ENCODE results near the gene AACS.

AACS gene

GRCh38 chr12:125121106-125121505, 55.9 kb downstream of the AACS start:
- H3K4me3 ChIP-seq (ENCODE audit: low read depth, low read length): no peak overlapping the region
- ChIA-PET POLR2A (no interaction called here), CTCF (no interaction called here)
- H3K36me3 ChIP-seq (ENCODE audit: control insufficient read depth in 2 of 2, insufficient read depth in 1 of 2, low read length in 2 of 2): peaks cover 0 to 51% of the 10 kb centered on the region in 2 experiments; a peak in 2 of 3 replicates
- no peaks in the 10 kb centered on the region for H3K4me1 ChIP-seq (ENCODE audit: control insufficient read depth, insufficient read depth, low read length)
- no peaks in the 10 kb centered on the region for H3K9me3 ChIP-seq (ENCODE audit: control insufficient read depth, insufficient read depth, low read depth, low read length)
- H3K27ac ChIP-seq (ENCODE audit: extremely low read depth, low read depth, low read length): no peak overlapping the region
- TF ChIP-seq BCL6B (tag by site-specific recombination; IDR thresholded peaks at IDR 0.05): no peak
- TF ChIP-seq ZNF169 (tag by site-specific recombination; IDR thresholded peaks at IDR 0.05): no peak
- no peak for TF ChIP-seq ZNF394 (tag by site-specific recombination; IDR thresholded peaks at IDR 0.05; ENCODE audit: borderline replicate concordance)
- no peak for TF ChIP-seq ZNF707 (tag by site-specific recombination; IDR thresholded peaks at IDR 0.05)
- no peak for TF ChIP-seq SETDB1 (IDR thresholded peaks at IDR 0.05; ENCODE audit: insufficient read length, low read length)
- TF ChIP-seq GFI1B (tag by site-specific recombination; IDR thresholded peaks at IDR 0.05): no peak
- TF ChIP-seq ZNF670 (tag by site-specific recombination; IDR thresholded peaks at IDR 0.05; ENCODE audit: low read depth): no peak
- TF ChIP-seq MEIS1 (CRISPR knock-in tag; IDR thresholded peaks at IDR 0.05; ENCODE audit: borderline replicate concordance): no peak
- TF ChIP-seq SCRT1 (tag by site-specific recombination; IDR thresholded peaks at IDR 0.05; ENCODE audit: borderline replicate concordance): no peak
- no peak for TF ChIP-seq REPIN1 (tag by site-specific recombination; IDR thresholded peaks at IDR 0.05; ENCODE audit: low read depth)
- no peak for TF ChIP-seq ZSCAN16 (tag by site-specific recombination; IDR thresholded peaks at IDR 0.05)
- no peak for TF ChIP-seq ZNF555 (tag by site-specific recombination; conservative IDR thresholded peaks at IDR 0.05)
- no peak for TF ChIP-seq SCRT2 (tag by site-specific recombination; IDR thresholded peaks at IDR 0.05)
- no peak for TF ChIP-seq ZNF654 (tag by site-specific recombination; IDR thresholded peaks at IDR 0.05; ENCODE audit: low read depth)
- TF ChIP-seq, protein P1, sequence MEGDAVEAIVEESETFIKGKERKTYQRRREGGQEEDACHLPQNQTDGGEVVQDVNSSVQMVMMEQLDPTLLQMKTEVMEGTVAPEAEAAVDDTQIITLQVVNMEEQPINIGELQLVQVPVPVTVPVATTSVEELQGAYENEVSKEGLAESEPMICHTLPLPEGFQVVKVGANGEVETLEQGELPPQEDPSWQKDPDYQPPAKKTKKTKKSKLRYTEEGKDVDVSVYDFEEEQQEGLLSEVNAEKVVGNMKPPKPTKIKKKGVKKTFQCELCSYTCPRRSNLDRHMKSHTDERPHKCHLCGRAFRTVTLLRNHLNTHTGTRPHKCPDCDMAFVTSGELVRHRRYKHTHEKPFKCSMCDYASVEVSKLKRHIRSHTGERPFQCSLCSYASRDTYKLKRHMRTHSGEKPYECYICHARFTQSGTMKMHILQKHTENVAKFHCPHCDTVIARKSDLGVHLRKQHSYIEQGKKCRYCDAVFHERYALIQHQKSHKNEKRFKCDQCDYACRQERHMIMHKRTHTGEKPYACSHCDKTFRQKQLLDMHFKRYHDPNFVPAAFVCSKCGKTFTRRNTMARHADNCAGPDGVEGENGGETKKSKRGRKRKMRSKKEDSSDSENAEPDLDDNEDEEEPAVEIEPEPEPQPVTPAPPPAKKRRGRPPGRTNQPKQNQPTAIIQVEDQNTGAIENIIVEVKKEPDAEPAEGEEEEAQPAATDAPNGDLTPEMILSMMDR (tag by site-specific recombination; IDR thresholded peaks at IDR 0.05): no peak
- TF ChIP-seq ZNF341 (tag by site-specific recombination; IDR thresholded peaks at IDR 0.05; ENCODE audit: low read depth): no peak

- no peaks in the 10 kb centered on the region for H3K9me3 ChIP-seq (ENCODE audit: control insufficient read depth, insufficient read depth, low read depth, low read length)
- H3K4me3 ChIP-seq (ENCODE audit: low read depth, low read length): no peak overlapping the region
- POLR2A ChIA-PET: no interaction called here
- CTCF ChIA-PET: interaction anchor here (0.6 kb wide), 1 partner anchor 130 kb away, joined by 3 read pairs; no protein-coding TSS in a partner anchor
- peaks cover 6 to 47% of the 10 kb centered on the region in 2 experiments; a peak in 2 of 3 replicates for H3K36me3 ChIP-seq (ENCODE audit: control insufficient read depth in 2 of 2, insufficient read depth in 1 of 2, low read length in 2 of 2)
- no peak overlapping the region for H3K27ac ChIP-seq (ENCODE audit: extremely low read depth, low read depth, low read length)
- no peaks in the 10 kb centered on the region for H3K4me1 ChIP-seq (ENCODE audit: control insufficient read depth, insufficient read depth, low read length)
- TF ChIP-seq KLF1 (tag by site-specific recombination; IDR thresholded peaks at IDR 0.05): no peak
- no peak for TF ChIP-seq ZNF341 (tag by site-specific recombination; IDR thresholded peaks at IDR 0.05; ENCODE audit: low read depth)
- no peak for TF ChIP-seq ZNF366 (tag by site-specific recombination; conservative IDR thresholded peaks at IDR 0.05)
- no peak for TF ChIP-seq ZNF792 (tag by site-specific recombination; IDR thresholded peaks at IDR 0.05)
- TF ChIP-seq ZNF302 (tag by site-specific recombination; IDR thresholded peaks at IDR 0.05; ENCODE audit: low read depth): no peak
- TF ChIP-seq ZSCAN30 (tag by site-specific recombination; IDR thresholded peaks at IDR 0.05): no peak
- TF ChIP-seq ZNF335 (tag by site-specific recombination; conservative IDR thresholded peaks at IDR 0.05): no peak
- no peak for TF ChIP-seq ZNF629 (tag by site-specific recombination; IDR thresholded peaks at IDR 0.05)
- TF ChIP-seq HOXD13 (CRISPR knock-in tag; IDR thresholded peaks at IDR 0.05; ENCODE audit: borderline replicate concordance): no peak
- TF ChIP-seq ZFP3 (tag by site-specific recombination; IDR thresholded peaks at IDR 0.05; ENCODE audit: low read depth): no peak
- TF ChIP-seq, protein P2, sequence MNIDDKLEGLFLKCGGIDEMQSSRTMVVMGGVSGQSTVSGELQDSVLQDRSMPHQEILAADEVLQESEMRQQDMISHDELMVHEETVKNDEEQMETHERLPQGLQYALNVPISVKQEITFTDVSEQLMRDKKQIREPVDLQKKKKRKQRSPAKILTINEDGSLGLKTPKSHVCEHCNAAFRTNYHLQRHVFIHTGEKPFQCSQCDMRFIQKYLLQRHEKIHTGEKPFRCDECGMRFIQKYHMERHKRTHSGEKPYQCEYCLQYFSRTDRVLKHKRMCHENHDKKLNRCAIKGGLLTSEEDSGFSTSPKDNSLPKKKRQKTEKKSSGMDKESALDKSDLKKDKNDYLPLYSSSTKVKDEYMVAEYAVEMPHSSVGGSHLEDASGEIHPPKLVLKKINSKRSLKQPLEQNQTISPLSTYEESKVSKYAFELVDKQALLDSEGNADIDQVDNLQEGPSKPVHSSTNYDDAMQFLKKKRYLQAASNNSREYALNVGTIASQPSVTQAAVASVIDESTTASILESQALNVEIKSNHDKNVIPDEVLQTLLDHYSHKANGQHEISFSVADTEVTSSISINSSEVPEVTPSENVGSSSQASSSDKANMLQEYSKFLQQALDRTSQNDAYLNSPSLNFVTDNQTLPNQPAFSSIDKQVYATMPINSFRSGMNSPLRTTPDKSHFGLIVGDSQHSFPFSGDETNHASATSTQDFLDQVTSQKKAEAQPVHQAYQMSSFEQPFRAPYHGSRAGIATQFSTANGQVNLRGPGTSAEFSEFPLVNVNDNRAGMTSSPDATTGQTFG (tag by site-specific recombination; IDR thresholded peaks at IDR 0.05; ENCODE audit: borderline replicate concordance): no peak
- no peak for TF ChIP-seq ZNF558 (tag by site-specific recombination; IDR thresholded peaks at IDR 0.05)
- no peak for TF ChIP-seq ZNF747 (tag by site-specific recombination; IDR thresholded peaks at IDR 0.05)
These were observed 57.4 kb downstream of the AACS start for GRCh38 chr12:125122668-125123067.
